CD4-positive, alpha-beta T cell treated with Interleukin-15 for 1 hour (primary cell): ENCODE data around the gene LETMD1.
"Not testable (repeated sequence)": the region's sequence is repeated elsewhere in the genome, so short reads cannot be mapped to it uniquely, and the experiment has no call there.

Experiments
- DNase-seq: peaks from one replicate; pipeline ENCODE4 v3.0.0-alpha.2; 2020

Gene LETMD1

GRCh38 chr12:51047655-51048540 lies at the start of gene LETMD1:
LETMD1 (plus strand) TSS chr12:51048327; CDS start chr12:51048357, 30 bp downstream.
- DNase-seq, result peak; percentile 95

GRCh38 chr12:50999093-50999492 lies 49.0 kb upstream of the LETMD1 start:
- DNase-seq, result no peak

- no peak for DNase-seq
Observed at GRCh38 chr12:51000245-51000644, 47.9 kb upstream of the LETMD1 start.

GRCh38 chr12:51001799-51002198 lies 46.3 kb upstream of the LETMD1 start:
- DNase-seq, result no peak

- no peak for DNase-seq
Observed at GRCh38 chr12:51004504-51004903, 43.6 kb upstream of the LETMD1 start.

- DNase-seq, result no peak
Observed at GRCh38 chr12:51005030-51005429, 43.1 kb upstream of the LETMD1 start.

- DNase-seq, result no peak
Observed at GRCh38 chr12:51005671-51006070, 42.5 kb upstream of the LETMD1 start.

GRCh38 chr12:51008329-51009055 lies 39.6 kb upstream of the LETMD1 start:
- DNase-seq, result no peak

- peak; percentile 70 for DNase-seq
Observed at GRCh38 chr12:51009056-51009440, 39.1 kb upstream of the LETMD1 start.

GRCh38 chr12:51011955-51012354 lies 36.2 kb upstream of the LETMD1 start:
- DNase-seq, result no peak

- no peak for DNase-seq
Observed at GRCh38 chr12:51012570-51013236, 35.4 kb upstream of the LETMD1 start.

- DNase-seq, result no peak
Observed at GRCh38 chr12:51013441-51013840, 34.7 kb upstream of the LETMD1 start.

GRCh38 chr12:51014467-51014866 lies 33.7 kb upstream of the LETMD1 start:
- DNase-seq, result not testable (repeated sequence)

- DNase-seq, result no peak
Observed at GRCh38 chr12:51017452-51017851, 30.7 kb upstream of the LETMD1 start.

- DNase-seq, result no peak
Observed at GRCh38 chr12:51018956-51019355, 29.2 kb upstream of the LETMD1 start.

GRCh38 chr12:51019927-51020326 lies 28.2 kb upstream of the LETMD1 start:
- DNase-seq, result no peak

GRCh38 chr12:51020448-51021182 lies 27.5 kb upstream of the LETMD1 start:
- DNase-seq, result no peak

- no peak for DNase-seq
Observed at GRCh38 chr12:51021694-51022093, 26.4 kb upstream of the LETMD1 start.

- no peak for DNase-seq
Observed at GRCh38 chr12:51023625-51024382, 24.3 kb upstream of the LETMD1 start.

- DNase-seq, result no peak
Observed at GRCh38 chr12:51025338-51025835, 22.7 kb upstream of the LETMD1 start.

- peak; percentile 92 for DNase-seq
Observed at GRCh38 chr12:51025836-51026638, 22.1 kb upstream of the LETMD1 start, which contains the start of gene SLC11A2. SLC11A2 (minus strand) TSS chr12:51026384; CDS start chr12:51010728, 15,656 bp downstream.
